H1 (cell line): ENCODE data around the gene RXFP1. TPM values are rescaled to one million over a fixed set of nuclear protein-coding genes. Genes with fewer than 3 reads are reported as not detected.

Experiments used
- CTCF ChIA-PET: fragments of 300-600 bp; sonication (Branson Sonifier 250); formaldehyde crosslinking; loops from one replicate; lab custom pipeline; 2021; ENCODE audit not compliant: partially characterized antibody; lab: Charles Lee
- POLR2A ChIA-PET: fragments of 300-600 bp; sonication (Branson Sonifier 250); formaldehyde crosslinking; loops from one replicate; lab custom pipeline; 2021; ENCODE audit warnings: inconsistent platforms; ENCODE audit not compliant: partially characterized antibody; lab: Charles Lee
- DNase-seq, 2 experiments: peaks; one replicate each; pipeline versions ENCODE4 v3.0.0 to v3.0.0-alpha.2; 2010 to 2022; ENCODE audit warnings: low spot score in 2 of 2, low read depth in 1 of 2, mixed read lengths in 1 of 2
- FAIRE-seq: peaks from 2 replicates; lab custom pipeline; 2011; peaks lifted over from hg19 to GRCh38; lab: Jason Lieb, UNC
- H2AFZ ChIP-seq: 2 replicates; pipeline ENCODE4 v1.8.1; 2012; ENCODE audit warnings: low read length, inconsistent platforms
- H2AK5ac ChIP-seq: 2 replicates; pipeline ENCODE4 v1.6.1; 2013; ENCODE audit warnings: low read depth, low read length
- H2BK120ac ChIP-seq: replicated peaks from 2 replicates; pipeline ENCODE3; 2013; ENCODE audit warnings: low read depth, low read length, inconsistent platforms
- H2BK12ac ChIP-seq: 2 replicates; pipeline ENCODE4 v1.6.1; 2013; ENCODE audit warnings: low read depth, low read length
- H2BK15ac ChIP-seq: 2 replicates; pipeline ENCODE4 v1.6.1; 2013; ENCODE audit warnings: low read length
- H2BK20ac ChIP-seq: 2 replicates; pipeline ENCODE4 v1.6.1; 2013; ENCODE audit warnings: low read length
- H2BK5ac ChIP-seq: 2 replicates; pipeline ENCODE4 v1.6.1; 2013; ENCODE audit warnings: low read depth, low read length
- H3K14ac ChIP-seq: 2 replicates; pipeline ENCODE4 v1.6.1; 2013; ENCODE audit warnings: inconsistent platforms; ENCODE audit not compliant: insufficient read length
- H3K18ac ChIP-seq: 2 replicates; pipeline ENCODE4 v1.6.1; 2013; ENCODE audit warnings: low read length; ENCODE audit errors: extremely low read depth
- H3K23ac ChIP-seq: 2 replicates; pipeline ENCODE4 v1.6.1; 2013; ENCODE audit warnings: inconsistent platforms; ENCODE audit not compliant: insufficient read length
- H3K23me2 ChIP-seq: 2 replicates; pipeline ENCODE4 v1.6.1; 2013; ENCODE audit warnings: low read depth, low read length
- H3K27ac ChIP-seq: 2 replicates; pipeline ENCODE4 v1.6.1; 2011; ENCODE audit warnings: low read depth, low read length, inconsistent platforms
- H3K27me3 ChIP-seq, 4 experiments: replicated peaks in 1 of 4; 1 replicate in 1 of 4; 2 replicates in 3 of 4; pipeline versions ENCODE4 v1.6.1 to v1.8.1; 2011 to 2013; ENCODE audit warnings: low read length in 3 of 4, mild to moderate bottlenecking in 3 of 4, inconsistent platforms in 2 of 4, mixed read lengths in 2 of 4, moderate library complexity in 1 of 4; ENCODE audit not compliant: control insufficient read depth in 3 of 4, insufficient read depth in 3 of 4; ENCODE audit errors: extremely low read depth in 1 of 4
- H3K36me3 ChIP-seq, 4 experiments: 2 replicates each; pipeline versions ENCODE4 v1.6.1 to v1.8.1; 2011 to 2013; ENCODE audit warnings: mild to moderate bottlenecking in 4 of 4, low read length in 3 of 4, moderate library complexity in 2 of 4, control low read depth in 1 of 4, inconsistent platforms in 1 of 4; ENCODE audit not compliant: insufficient read depth in 4 of 4, control insufficient read depth in 2 of 4
- H3K4ac ChIP-seq: replicated peaks from 2 replicates; pipeline ENCODE3; 2013; ENCODE audit warnings: low read length, low read depth, mixed read lengths, inconsistent platforms; ENCODE audit not compliant: insufficient read length
- H3K4me1 ChIP-seq, 4 experiments: replicated peaks in 1 of 4; 1 replicate in 1 of 4; 2 replicates in 3 of 4; pipeline versions ENCODE4 v1.6.1 to v1.8.1; 2011 to 2013; ENCODE audit warnings: low read length in 3 of 4, inconsistent platforms in 2 of 4, mixed read lengths in 1 of 4; ENCODE audit not compliant: insufficient read depth in 4 of 4, control insufficient read depth in 3 of 4
- H3K4me2 ChIP-seq, 2 experiments: 2 replicates each; pipeline versions ENCODE4 v1.6.1 to v1.8.1; 2011 to 2013; ENCODE audit warnings: low read depth in 2 of 2, low read length in 2 of 2, control low read depth in 1 of 2, inconsistent platforms in 1 of 2, mild to moderate bottlenecking in 1 of 2; ENCODE audit not compliant: insufficient read depth in 1 of 2
- H3K4me3 ChIP-seq, 4 experiments: fragments of 200-600, 300-600 bp in 1 of 4; sonication (generic), shearing (Covaris generic), sonication (Bioruptor Twin) in 1 of 4; 2 replicates each; pipeline versions ENCODE4 v1.5.1 to v1.8.1; 2011 to 2016; ENCODE audit warnings: low read length in 4 of 4, low read depth in 3 of 4, control low read depth in 2 of 4, inconsistent platforms in 2 of 4, mild to moderate bottlenecking in 2 of 4, mixed read lengths in 1 of 4, moderate library complexity in 1 of 4; ENCODE audit not compliant: insufficient read depth in 2 of 4; ENCODE audit errors: extremely low read depth in 1 of 4
- H3K56ac ChIP-seq: replicated peaks from 2 replicates; pipeline ENCODE3; 2013; ENCODE audit warnings: low read depth, mild to moderate bottlenecking, mixed read lengths, low read length, inconsistent platforms; ENCODE audit not compliant: insufficient read length
- H3K79me1 ChIP-seq: 2 replicates; pipeline ENCODE4 v1.6.1; 2013; ENCODE audit warnings: low read depth, low read length, control low read depth
- H3K79me2 ChIP-seq, 2 experiments: 2 replicates each; pipeline versions ENCODE4 v1.6.1 to v1.8.1; 2012 to 2013; ENCODE audit warnings: low read length in 2 of 2, mild to moderate bottlenecking in 2 of 2, inconsistent platforms in 1 of 2; ENCODE audit not compliant: insufficient read depth in 2 of 2, control insufficient read depth in 1 of 2
- H3K9ac ChIP-seq, 4 experiments: replicated peaks in 1 of 4; 1 replicate in 1 of 4; 2 replicates in 3 of 4; pipeline versions ENCODE4 v1.6.1 to v1.8.1; 2011 to 2013; ENCODE audit warnings: low read depth in 3 of 4, low read length in 3 of 4, control low read depth in 2 of 4, mild to moderate bottlenecking in 2 of 4, moderate library complexity in 2 of 4, inconsistent platforms in 1 of 4; ENCODE audit errors: extremely low read depth in 1 of 4
- H3K9me3 ChIP-seq, 2 experiments: 2 replicates each; pipeline versions ENCODE4 v1.6.1 to v1.8.1; 2012 to 2013; ENCODE audit warnings: mild to moderate bottlenecking in 2 of 2, moderate library complexity in 2 of 2, control low read depth in 1 of 2, inconsistent platforms in 1 of 2, low read depth in 1 of 2, low read length in 1 of 2, mixed read lengths in 1 of 2; ENCODE audit not compliant: insufficient read depth in 2 of 2
- H4K20me1 ChIP-seq, 2 experiments: replicated peaks in 1 of 2; 2 replicates each; pipeline versions ENCODE3 to v1.8.1; 2011 to 2013; ENCODE audit warnings: inconsistent platforms in 2 of 2, low read length in 2 of 2, mild to moderate bottlenecking in 1 of 2; ENCODE audit not compliant: insufficient read depth in 2 of 2, control insufficient read depth in 1 of 2
- H4K5ac ChIP-seq: 2 replicates; pipeline ENCODE4 v1.6.1; 2013; ENCODE audit warnings: low read length, low read depth, mixed read lengths, inconsistent platforms; ENCODE audit not compliant: insufficient read length
- H4K8ac ChIP-seq: 2 replicates; pipeline ENCODE4 v1.8.0; 2013; ENCODE audit warnings: mild to moderate bottlenecking, moderate library complexity, low read length, inconsistent platforms; ENCODE audit not compliant: insufficient read depth; ENCODE audit errors: extremely low read depth
- H4K91ac ChIP-seq: replicated peaks from 2 replicates; pipeline ENCODE3; 2013; ENCODE audit warnings: low read length, mixed read lengths, inconsistent platforms; ENCODE audit not compliant: insufficient read length
- BCL11A ChIP-seq, 2 experiments: IDR thresholded peaks; one replicate each; pipeline ENCODE4 v1.6.1; 2011; ENCODE audit warnings: low read depth in 2 of 2, low read length in 2 of 2, mild to moderate bottlenecking in 2 of 2
- CHD2 ChIP-seq: IDR thresholded peaks from 2 replicates; pipeline ENCODE4 v1.6.1; 2012; ENCODE audit warnings: low read length, improper control_type of control experiment
- CREB1 ChIP-seq: IDR thresholded peaks from 2 replicates; pipeline ENCODE4 v1.6.1; 2012; ENCODE audit warnings: inconsistent platforms
- CTBP2 ChIP-seq: IDR thresholded peaks from 2 replicates; pipeline ENCODE4 v1.7.0; 2011; ENCODE audit warnings: borderline replicate concordance, mild to moderate bottlenecking, moderate library complexity, mixed read lengths, low read length; ENCODE audit not compliant: insufficient read depth, insufficient read length
- EZH2 ChIP-seq: fragments of 200-600 bp; sonication (generic); IDR thresholded peaks from 2 replicates; pipeline ENCODE4 v1.7.1; 2012; ENCODE audit warnings: low read depth, mild to moderate bottlenecking, moderate library complexity, low read length, inconsistent platforms; ENCODE audit not compliant: severe bottlenecking
- GTF2F1 ChIP-seq: IDR thresholded peaks from 2 replicates; pipeline ENCODE4 v1.6.1; 2012; ENCODE audit warnings: low read depth, low read length, improper control_type of control experiment, borderline replicate concordance
- POLR2A ChIP-seq, 2 experiments: IDR thresholded peaks; 1 replicate in 1 of 2; 2 replicates in 1 of 2; pipeline ENCODE4 v1.6.1; 2011; ENCODE audit warnings: low read depth in 2 of 2, low read length in 2 of 2, mild to moderate bottlenecking in 2 of 2; ENCODE audit errors: control extremely low read depth in 1 of 2
- POLR2AphosphoS5 ChIP-seq: IDR thresholded peaks from 2 replicates; pipeline ENCODE4 v1.6.1; 2011; ENCODE audit warnings: low read depth, low read length
- WGBS, 2 experiments: shearing (Covaris generic) in 1 of 2; methylation state at CpG; one replicate each; pipeline versions ENCODE4 v1.1.6 to v1.1.7; 2013 to 2015; ENCODE audit warnings: low lambda C conversion rate in 2 of 2, mixed read lengths in 2 of 2, inconsistent platforms in 1 of 2, low coverage in 1 of 2, missing lambda C conversion rate in 1 of 2; ENCODE audit not compliant: insufficient replicate concordance in 2 of 2, insufficient coverage in 1 of 2, insufficient read length in 1 of 2; ENCODE audit errors: extremely low coverage in 1 of 2, missing lambda C conversion rate in 1 of 2; 5-methylcytosine and 5-hydroxymethylcytosine counted together
- polyA plus RNA-seq, 7 experiments: library from polyadenylated mRNA; depleted of rRNA in 3 of 7; stranded (reverse) in 5 of 7; unstranded in 2 of 7; fragments of >200 nt in 5 of 7; fragments of 200-250 nt in 2 of 7; gene quantifications; 1 replicate in 5 of 7; 2 replicates in 1 of 7; 4 replicates in 1 of 7; pipeline versions ENCODE4 v1.2.1 to v1.2.3, GENCODE V29; 2011 to 2013; ENCODE audit warnings: missing spikeins in 2 of 7, mixed read lengths in 2 of 7
- total RNA-seq: library from RNA; stranded (reverse); fragmentation: NEBNext Ultra II Directional; extraction: Animal tissue kit (Norgen Biotek cat#: 25700); gene quantifications from 2 replicates; pipeline ENCODE4 v1.2.1, GENCODE V29; 2021

RXFP1 gene
- total and polyA plus RNA-seq, 2 of the 8 experiments (the other 6 are each of a cell fraction or from before 2014, with no cell fraction given) = 0.14 to 0.56 TPM

- no peak overlapping the region for H3K4me3 ChIP-seq
- H2BK15ac ChIP-seq = no peak overlapping the region
- H3K14ac ChIP-seq = no peak overlapping the region
- no peak overlapping the region for H4K8ac ChIP-seq
- no peaks in the 10 kb centered on the region for H3K27me3 ChIP-seq
- no peak overlapping the region for H3K4me2 ChIP-seq
- TF ChIP-seq POLR2AphosphoS5 (no peak), BCL11A (IDR thresholded peaks at IDR 0.05; ENCODE audit: low read depth in 2 of 2, low read length in 2 of 2) (no peak), GTF2F1 (no peak), CHD2 (no peak), EZH2 (no peak), POLR2A (IDR thresholded peaks at IDR 0.05; ENCODE audit: control extremely low read depth in 1 of 2, low read depth in 2 of 2, low read length in 2 of 2) (no peak), CTBP2 (no peak), CREB1 (no peak)
- TF ChIP-seq, all 59 proteins: peak for 0
- Histone ChIP-seq H2BK5ac (no peak overlapping the region), H3K36me3 (no peaks in the 10 kb centered on the region), H2AK5ac (no peak overlapping the region), H3K79me1 (no peaks in the 10 kb centered on the region), H3K79me2 (no peaks in the 10 kb centered on the region), H3K23ac (no peak overlapping the region), H3K56ac (no peak overlapping the region), H3K9ac (no peak overlapping the region), H2BK12ac (no peak overlapping the region), H3K4me1 (peaks cover 0 to 7% (median 0%) of the 10 kb centered on the region in 4 experiments; a peak in 1 of 7 replicates), H2BK20ac (no peak overlapping the region), H3K27ac (no peak overlapping the region), H2BK120ac (no peak overlapping the region), H3K9me3 (no peaks in the 10 kb centered on the region), H3K23me2 (no peaks in the 10 kb centered on the region), H3K18ac (no peak overlapping the region), H4K5ac (no peak overlapping the region), H4K91ac (no peak overlapping the region), H2AFZ (no peak overlapping the region), H3K4ac (no peak overlapping the region), H4K20me1 (no peaks in the 10 kb centered on the region)
- WGBS, 2 experiments = 87% methylated on average over 4 of the region's 4 CpGs; no CpG with 5 or more reads in 1 of the 2 experiments
- FAIRE-seq (no peak), DNase-seq (no peak)
- ChIA-PET CTCF (no interaction called here), POLR2A (no interaction called here)
Observed at GRCh38 chr4:158538176-158538575, 16.5 kb downstream of the RXFP1 start.
